Activated naive CD8-positive, alpha-beta T cell (primary cell): Measurements from ENCODE around the gene KIZ.

Experiments used
- H3K27ac Mint-ChIP-seq: one replicate; pipeline ENCODE4 v1.8.0; 2021; ENCODE audit warnings: mixed read lengths
- H3K27me3 Mint-ChIP-seq: one replicate; pipeline ENCODE4 v1.8.0; 2021; ENCODE audit warnings: mixed read lengths
- H3K36me3 Mint-ChIP-seq: one replicate; pipeline ENCODE4 v1.8.0; 2021; ENCODE audit warnings: mixed read lengths
- H3K4me1 Mint-ChIP-seq: one replicate; pipeline ENCODE4 v1.8.0; 2021; ENCODE audit warnings: low read depth, mixed read lengths
- H3K4me3 Mint-ChIP-seq: one replicate; pipeline ENCODE4 v1.8.0; 2021; ENCODE audit warnings: mild to moderate bottlenecking, mixed read lengths
- H3K9me3 Mint-ChIP-seq: one replicate; pipeline ENCODE4 v1.8.0; 2021; ENCODE audit warnings: low read depth, mixed read lengths

KIZ gene

GRCh38 chr20:21101932-21102575, 23.8 kb upstream of the KIZ start:
- peak overlapping the region; percentile 78 for H3K4me3 Mint-ChIP-seq
- no peaks in the 10 kb centered on the region for H3K9me3 Mint-ChIP-seq
- peaks cover 52% of the 10 kb centered on the region for H3K27me3 Mint-ChIP-seq
- no peaks in the 10 kb centered on the region for H3K36me3 Mint-ChIP-seq
- H3K27ac Mint-ChIP-seq = no peak overlapping the region
- peaks cover 41% of the 10 kb centered on the region for H3K4me1 Mint-ChIP-seq

- peaks cover 53% of the 10 kb centered on the region for H3K27me3 Mint-ChIP-seq
- no peaks in the 10 kb centered on the region for H3K36me3 Mint-ChIP-seq
- H3K4me1 Mint-ChIP-seq = peaks cover 41% of the 10 kb centered on the region
- no peak overlapping the region for H3K27ac Mint-ChIP-seq
- no peaks in the 10 kb centered on the region for H3K9me3 Mint-ChIP-seq
- H3K4me3 Mint-ChIP-seq = peak overlapping the region; percentile 78
Measured at GRCh38 chr20:21102603-21103311, 23.1 kb upstream of the KIZ start.

GRCh38 chr20:21103582-21104465, 22.1 kb upstream of the KIZ start:
- Mint-ChIP-seq H3K27ac (no peak overlapping the region), H3K36me3 (no peaks in the 10 kb centered on the region)

GRCh38 chr20:21104466-21104761, 21.5 kb upstream of the KIZ start:
- H3K4me3 Mint-ChIP-seq = peak overlapping the region; percentile 38
- H3K27ac Mint-ChIP-seq = no peak overlapping the region
- peaks cover 46% of the 10 kb centered on the region for H3K27me3 Mint-ChIP-seq
- peaks cover 37% of the 10 kb centered on the region for H3K4me1 Mint-ChIP-seq
- H3K36me3 Mint-ChIP-seq = no peaks in the 10 kb centered on the region
- no peaks in the 10 kb centered on the region for H3K9me3 Mint-ChIP-seq

More at GRCh38 chr20:21103582-21104465, 22.1 kb upstream of the KIZ start:
- H3K4me1 Mint-ChIP-seq = peaks cover 37% of the 10 kb centered on the region
- peak overlapping the region; percentile 78 for H3K4me3 Mint-ChIP-seq
- no peaks in the 10 kb centered on the region for H3K9me3 Mint-ChIP-seq
- H3K27me3 Mint-ChIP-seq = peaks cover 51% of the 10 kb centered on the region

- no peak overlapping the region for H3K27ac Mint-ChIP-seq
- H3K36me3 Mint-ChIP-seq = no peaks in the 10 kb centered on the region
- peaks cover 47% of the 10 kb centered on the region for H3K27me3 Mint-ChIP-seq
- peaks cover 35% of the 10 kb centered on the region for H3K4me1 Mint-ChIP-seq
- H3K9me3 Mint-ChIP-seq = no peaks in the 10 kb centered on the region
- no peak overlapping the region for H3K4me3 Mint-ChIP-seq
Measured at GRCh38 chr20:21104921-21105320, 21.0 kb upstream of the KIZ start.

GRCh38 chr20:21105429-21106170, 20.3 kb upstream of the KIZ start:
- H3K36me3 Mint-ChIP-seq = no peaks in the 10 kb centered on the region
- H3K27me3 Mint-ChIP-seq = peaks cover 48% of the 10 kb centered on the region
- peak overlapping the region; percentile 23 for H3K4me3 Mint-ChIP-seq
- H3K9me3 Mint-ChIP-seq = no peaks in the 10 kb centered on the region
- peaks cover 31% of the 10 kb centered on the region for H3K4me1 Mint-ChIP-seq
- no peak overlapping the region for H3K27ac Mint-ChIP-seq

- Mint-ChIP-seq H3K36me3 (no peaks in the 10 kb centered on the region), H3K4me1 (peaks cover 26% of the 10 kb centered on the region), H3K27ac (no peak within 1 kb of the TSS), H3K27me3 (peaks cover 43% of the 10 kb centered on the region), H3K9me3 (no peaks in the 10 kb centered on the region), H3K4me3 (peak within 1 kb of the TSS; percentile 23)
Measured at GRCh38 chr20:21106171-21107017, 19.5 kb upstream of the KIZ start, which contains the start of gene LINC00237. Gene LINC00237, minus strand, starts transcription at chr20:21106358.

- no peak overlapping the region for H3K4me3 Mint-ChIP-seq
- H3K4me1 Mint-ChIP-seq = peaks cover 9% of the 10 kb centered on the region
- H3K27me3 Mint-ChIP-seq = peaks cover 32% of the 10 kb centered on the region
- no peak overlapping the region for H3K27ac Mint-ChIP-seq
- H3K9me3 Mint-ChIP-seq = no peaks in the 10 kb centered on the region
- H3K36me3 Mint-ChIP-seq = no peaks in the 10 kb centered on the region
Measured at GRCh38 chr20:21109144-21109543, 16.7 kb upstream of the KIZ start.

GRCh38 chr20:21110811-21111210, 15.1 kb upstream of the KIZ start:
- Mint-ChIP-seq H3K27ac (no peak overlapping the region), H3K4me3 (no peak overlapping the region), H3K4me1 (peaks cover 4% of the 10 kb centered on the region), H3K36me3 (no peaks in the 10 kb centered on the region), H3K9me3 (no peaks in the 10 kb centered on the region), H3K27me3 (peaks cover 34% of the 10 kb centered on the region)

- Mint-ChIP-seq H3K27me3 (peaks cover 31% of the 10 kb centered on the region), H3K36me3 (no peaks in the 10 kb centered on the region), H3K9me3 (no peaks in the 10 kb centered on the region), H3K4me1 (peaks cover 1% of the 10 kb centered on the region), H3K4me3 (no peak overlapping the region), H3K27ac (no peak overlapping the region)
Measured at GRCh38 chr20:21111416-21111815, 14.5 kb upstream of the KIZ start.

- H3K4me1 Mint-ChIP-seq = no peaks in the 10 kb centered on the region
- H3K4me3 Mint-ChIP-seq = no peak overlapping the region
- H3K27ac Mint-ChIP-seq = no peak overlapping the region
- no peaks in the 10 kb centered on the region for H3K9me3 Mint-ChIP-seq
- H3K36me3 Mint-ChIP-seq = no peaks in the 10 kb centered on the region
- H3K27me3 Mint-ChIP-seq = peaks cover 20% of the 10 kb centered on the region
Measured at GRCh38 chr20:21113697-21114096, 12.2 kb upstream of the KIZ start.

- Mint-ChIP-seq H3K9me3 (no peaks in the 10 kb centered on the region), H3K27me3 (peaks cover 23% of the 10 kb centered on the region), H3K36me3 (no peaks in the 10 kb centered on the region), H3K27ac (no peak overlapping the region), H3K4me1 (no peaks in the 10 kb centered on the region), H3K4me3 (no peak overlapping the region)
Measured at GRCh38 chr20:21114584-21114983, 11.3 kb upstream of the KIZ start.

- H3K4me3 Mint-ChIP-seq = no peak overlapping the region
Measured at GRCh38 chr20:21117521-21117920, 8.4 kb upstream of the KIZ start.

GRCh38 chr20:21118138-21118537, 7.7 kb upstream of the KIZ start:
- Mint-ChIP-seq H3K4me1 (no peaks in the 10 kb centered on the region), H3K36me3 (no peaks in the 10 kb centered on the region), H3K4me3 (no peak overlapping the region), H3K9me3 (no peaks in the 10 kb centered on the region), H3K27me3 (peaks cover 23% of the 10 kb centered on the region), H3K27ac (no peak overlapping the region)

More at GRCh38 chr20:21117521-21117920, 8.4 kb upstream of the KIZ start:
- peaks cover 21% of the 10 kb centered on the region for H3K27me3 Mint-ChIP-seq
- no peaks in the 10 kb centered on the region for H3K9me3 Mint-ChIP-seq
- H3K4me1 Mint-ChIP-seq = no peaks in the 10 kb centered on the region
- no peak overlapping the region for H3K27ac Mint-ChIP-seq
- no peaks in the 10 kb centered on the region for H3K36me3 Mint-ChIP-seq
